ENCODE data around the gene STAM2.
"Not testable (repeated sequence)": the region's sequence is repeated elsewhere in the genome, so short reads cannot be mapped to it uniquely, and the experiment has no call there.

STAM2 gene

DNA sequence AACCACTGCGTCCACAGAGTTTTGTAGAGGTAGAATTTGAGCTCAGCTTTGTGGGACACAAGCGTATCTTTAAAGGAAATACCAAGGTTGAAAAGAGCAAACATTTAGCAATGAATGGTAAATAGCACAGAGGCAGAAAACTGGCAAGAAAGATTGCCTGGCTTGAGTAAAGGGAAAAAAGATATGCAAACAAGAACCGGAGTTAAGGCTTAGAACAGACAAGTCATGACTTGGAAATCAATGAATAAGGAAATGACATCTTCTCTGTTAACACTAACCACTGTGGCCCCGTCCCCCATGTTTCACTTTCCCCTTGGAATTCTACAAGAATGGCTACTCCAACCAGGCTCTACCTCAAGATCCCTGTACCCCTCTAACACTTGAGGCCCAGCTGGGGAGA, 3.8 kb downstream of the STAM2 start:
- Histone ChIP-seq H3K27ac (replicated peaks) (no peak overlapping the region), H3K4me3 (replicated peaks; ENCODE audit: insufficient read depth, low read length) (no peak overlapping the region), H3K27me3 (ENCODE audit: insufficient read depth, poor library complexity, severe bottlenecking) (no peaks in the 10 kb centered on the region)
- TF ChIP-seq, protein P1, sequence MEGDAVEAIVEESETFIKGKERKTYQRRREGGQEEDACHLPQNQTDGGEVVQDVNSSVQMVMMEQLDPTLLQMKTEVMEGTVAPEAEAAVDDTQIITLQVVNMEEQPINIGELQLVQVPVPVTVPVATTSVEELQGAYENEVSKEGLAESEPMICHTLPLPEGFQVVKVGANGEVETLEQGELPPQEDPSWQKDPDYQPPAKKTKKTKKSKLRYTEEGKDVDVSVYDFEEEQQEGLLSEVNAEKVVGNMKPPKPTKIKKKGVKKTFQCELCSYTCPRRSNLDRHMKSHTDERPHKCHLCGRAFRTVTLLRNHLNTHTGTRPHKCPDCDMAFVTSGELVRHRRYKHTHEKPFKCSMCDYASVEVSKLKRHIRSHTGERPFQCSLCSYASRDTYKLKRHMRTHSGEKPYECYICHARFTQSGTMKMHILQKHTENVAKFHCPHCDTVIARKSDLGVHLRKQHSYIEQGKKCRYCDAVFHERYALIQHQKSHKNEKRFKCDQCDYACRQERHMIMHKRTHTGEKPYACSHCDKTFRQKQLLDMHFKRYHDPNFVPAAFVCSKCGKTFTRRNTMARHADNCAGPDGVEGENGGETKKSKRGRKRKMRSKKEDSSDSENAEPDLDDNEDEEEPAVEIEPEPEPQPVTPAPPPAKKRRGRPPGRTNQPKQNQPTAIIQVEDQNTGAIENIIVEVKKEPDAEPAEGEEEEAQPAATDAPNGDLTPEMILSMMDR (IDR thresholded peaks at IDR 0.05; ENCODE audit: insufficient read depth, low read length) = no peak
- TF ChIP-seq SPI1 (IDR thresholded peaks at IDR 0.05; ENCODE audit: borderline replicate concordance, low read depth) = no peak
- no peak for DNase-seq (ENCODE audit: low read depth in 1 of 2, low spot score in 1 of 2)

DNA sequence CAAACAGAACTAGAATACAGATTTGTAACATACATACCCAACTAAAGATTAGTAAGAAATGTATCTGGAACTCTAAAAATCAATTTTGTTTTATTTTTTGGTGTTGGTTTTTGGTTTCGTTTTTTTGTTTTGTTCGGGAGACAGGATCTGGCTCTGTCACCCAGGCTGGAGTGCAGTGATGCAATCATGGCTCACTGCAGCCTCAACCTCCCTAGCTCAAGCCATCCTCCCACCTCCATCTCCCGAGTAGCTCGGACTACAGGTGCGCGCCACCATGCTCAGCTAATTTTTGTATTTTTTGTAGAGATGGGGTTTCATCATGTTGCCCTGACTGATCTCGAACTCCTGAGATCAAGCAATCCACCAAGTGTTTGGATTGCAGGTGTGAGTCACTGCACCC, 6.4 kb downstream of the STAM2 start:
- not testable (repeated sequence) for DNase-seq (ENCODE audit: low read depth in 1 of 2, low spot score in 1 of 2); H3K4me3 ChIP-seq (replicated peaks; ENCODE audit: insufficient read depth, low read length); H3K27me3 ChIP-seq (ENCODE audit: insufficient read depth, poor library complexity, severe bottlenecking); H3K27ac ChIP-seq (replicated peaks)

DNA sequence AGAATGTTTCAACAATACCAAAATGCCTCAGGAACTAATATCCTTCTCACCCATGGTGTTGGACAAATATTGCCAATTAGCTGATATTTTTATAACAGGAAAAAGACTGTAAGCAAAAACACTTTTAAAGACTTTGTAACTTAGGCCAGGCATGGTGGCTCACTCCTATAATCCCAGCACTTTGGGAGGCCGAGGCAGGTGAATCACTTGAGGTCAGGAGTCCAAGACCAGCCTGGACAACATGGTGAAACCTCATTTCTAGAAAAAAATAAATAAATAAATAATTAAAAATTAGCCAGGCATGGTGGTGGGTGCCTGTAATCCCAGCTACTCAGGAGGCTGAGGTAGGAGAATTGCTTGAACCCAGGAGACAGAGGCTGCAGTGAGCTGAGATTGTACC, 8.1 kb downstream of the STAM2 start:
- not testable (repeated sequence) for H3K27ac ChIP-seq (replicated peaks); DNase-seq (ENCODE audit: low read depth in 1 of 2, low spot score in 1 of 2); H3K4me3 ChIP-seq (replicated peaks; ENCODE audit: insufficient read depth, low read length); H3K27me3 ChIP-seq (ENCODE audit: insufficient read depth, poor library complexity, severe bottlenecking)

DNA sequence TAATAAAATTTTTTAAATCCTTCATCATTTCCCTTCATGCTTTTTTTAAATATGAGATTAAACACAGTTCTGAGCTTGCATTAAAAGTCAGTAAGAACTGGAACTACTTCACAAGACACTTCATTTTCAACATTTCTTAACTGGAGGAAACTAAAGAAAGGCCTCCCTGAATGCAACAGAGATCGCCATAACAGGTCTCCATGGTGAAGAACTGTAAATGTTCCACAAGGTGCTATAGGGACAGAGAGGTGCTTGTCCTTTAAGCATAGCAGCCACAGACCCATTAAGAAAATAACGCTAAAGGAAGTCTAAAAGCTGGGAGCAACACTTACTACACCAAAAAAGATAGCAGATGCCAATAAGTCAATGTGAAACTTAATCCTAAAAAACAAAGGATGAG, 8.5 kb downstream of the STAM2 start:
- no peak overlapping the region for H3K27ac ChIP-seq (replicated peaks)
- TF ChIP-seq GABPA (IDR thresholded peaks at IDR 0.05; ENCODE audit: low read depth) (no peak), SPI1 (IDR thresholded peaks at IDR 0.05; ENCODE audit: borderline replicate concordance, low read depth) (no peak), POLR2AphosphoS5 (IDR thresholded peaks at IDR 0.05; ENCODE audit: low read depth) (no peak)
- TF ChIP-seq, protein P1 (IDR thresholded peaks at IDR 0.05; ENCODE audit: insufficient read depth, low read length) = no peak
- TF ChIP-seq, protein P2, sequence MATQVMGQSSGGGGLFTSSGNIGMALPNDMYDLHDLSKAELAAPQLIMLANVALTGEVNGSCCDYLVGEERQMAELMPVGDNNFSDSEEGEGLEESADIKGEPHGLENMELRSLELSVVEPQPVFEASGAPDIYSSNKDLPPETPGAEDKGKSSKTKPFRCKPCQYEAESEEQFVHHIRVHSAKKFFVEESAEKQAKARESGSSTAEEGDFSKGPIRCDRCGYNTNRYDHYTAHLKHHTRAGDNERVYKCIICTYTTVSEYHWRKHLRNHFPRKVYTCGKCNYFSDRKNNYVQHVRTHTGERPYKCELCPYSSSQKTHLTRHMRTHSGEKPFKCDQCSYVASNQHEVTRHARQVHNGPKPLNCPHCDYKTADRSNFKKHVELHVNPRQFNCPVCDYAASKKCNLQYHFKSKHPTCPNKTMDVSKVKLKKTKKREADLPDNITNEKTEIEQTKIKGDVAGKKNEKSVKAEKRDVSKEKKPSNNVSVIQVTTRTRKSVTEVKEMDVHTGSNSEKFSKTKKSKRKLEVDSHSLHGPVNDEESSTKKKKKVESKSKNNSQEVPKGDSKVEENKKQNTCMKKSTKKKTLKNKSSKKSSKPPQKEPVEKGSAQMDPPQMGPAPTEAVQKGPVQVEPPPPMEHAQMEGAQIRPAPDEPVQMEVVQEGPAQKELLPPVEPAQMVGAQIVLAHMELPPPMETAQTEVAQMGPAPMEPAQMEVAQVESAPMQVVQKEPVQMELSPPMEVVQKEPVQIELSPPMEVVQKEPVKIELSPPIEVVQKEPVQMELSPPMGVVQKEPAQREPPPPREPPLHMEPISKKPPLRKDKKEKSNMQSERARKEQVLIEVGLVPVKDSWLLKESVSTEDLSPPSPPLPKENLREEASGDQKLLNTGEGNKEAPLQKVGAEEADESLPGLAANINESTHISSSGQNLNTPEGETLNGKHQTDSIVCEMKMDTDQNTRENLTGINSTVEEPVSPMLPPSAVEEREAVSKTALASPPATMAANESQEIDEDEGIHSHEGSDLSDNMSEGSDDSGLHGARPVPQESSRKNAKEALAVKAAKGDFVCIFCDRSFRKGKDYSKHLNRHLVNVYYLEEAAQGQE (IDR thresholded peaks at IDR 0.05; ENCODE audit: insufficient replicate concordance, low read depth) = no peak
- H3K27me3 ChIP-seq (ENCODE audit: insufficient read depth, poor library complexity, severe bottlenecking) = no peaks in the 10 kb centered on the region
- no peak overlapping the region for H3K4me3 ChIP-seq (replicated peaks; ENCODE audit: insufficient read depth, low read length)
- no peak for DNase-seq (ENCODE audit: low read depth in 1 of 2, low spot score in 1 of 2)

DNA sequence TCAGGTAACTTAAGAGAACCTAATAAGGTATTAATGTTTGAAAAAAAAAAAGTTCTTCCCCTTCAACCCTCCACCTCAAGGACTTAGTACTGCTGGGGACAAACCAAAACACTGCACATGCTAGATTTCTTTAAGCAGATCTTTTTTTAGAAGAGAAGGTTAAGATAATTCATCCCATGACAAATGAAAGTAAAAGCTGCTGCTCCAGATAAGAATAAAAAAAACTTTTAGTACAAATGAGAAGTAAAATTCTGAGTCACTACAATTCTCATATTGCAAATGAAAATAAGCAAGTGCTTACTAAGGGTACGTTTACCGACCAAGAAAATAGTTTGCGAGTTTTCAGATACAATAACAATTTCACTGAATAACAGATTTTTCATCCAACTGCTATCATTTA, 8.9 kb downstream of the STAM2 start:
- Histone ChIP-seq H3K27me3 (ENCODE audit: insufficient read depth, poor library complexity, severe bottlenecking) (no peaks in the 10 kb centered on the region), H3K4me3 (replicated peaks; ENCODE audit: insufficient read depth, low read length) (no peak overlapping the region), H3K27ac (replicated peaks) (no peak overlapping the region)
- DNase-seq (ENCODE audit: low read depth in 1 of 2, low spot score in 1 of 2) = no peak
- TF ChIP-seq SPI1 (IDR thresholded peaks at IDR 0.05; ENCODE audit: borderline replicate concordance, low read depth) = no peak
- TF ChIP-seq, protein P2 (IDR thresholded peaks at IDR 0.05; ENCODE audit: insufficient replicate concordance, low read depth) = no peak
- no peak for TF ChIP-seq POLR2AphosphoS5 (IDR thresholded peaks at IDR 0.05; ENCODE audit: low read depth)
- TF ChIP-seq, protein P1 (IDR thresholded peaks at IDR 0.05; ENCODE audit: insufficient read depth, low read length) = no peak
- no peak for TF ChIP-seq GABPA (IDR thresholded peaks at IDR 0.05; ENCODE audit: low read depth)

All from HL-60 (cell line).